ENCODE data around the gene TMEM202. TPM values are rescaled to one million over a fixed set of nuclear protein-coding genes. Genes with fewer than 3 reads are reported as not detected.
"Not testable (repeated sequence)": the region's sequence is repeated elsewhere in the genome, so short reads cannot be mapped to it uniquely, and the experiment has no call there.

The TMEM202 gene
- total and polyA plus RNA-seq, 2 of the 13 experiments (the other 11 are each of a cell fraction or from before 2014, with no cell fraction given): not detected

GRCh38 chr15:72437650-72438316 lies 39.7 kb downstream of the TMEM202 start:
- 3% methylated on average over 1 of the region's 1 CpG for WGBS (ENCODE audit: low lambda C conversion rate)
- Histone ChIP-seq H3K36me3 (replicated peaks in 1 of 2; ENCODE audit: control insufficient read depth in 1 of 2, insufficient read depth in 2 of 2, low read length in 2 of 2) (no peaks in the 10 kb centered on the region), H3K27me3 (ENCODE audit: control insufficient read depth in 1 of 2, insufficient read depth in 2 of 2, low read length in 2 of 2) (no peaks in the 10 kb centered on the region; a peak in 1 of 5 replicates), H4K20me1 (ENCODE audit: insufficient read depth, low read length) (no peaks in the 10 kb centered on the region), H3K79me2 (ENCODE audit: insufficient read depth, low read length) (no peaks in the 10 kb centered on the region), H2AFZ (ENCODE audit: low read length) (no peak overlapping the region), H3K9ac (ENCODE audit: insufficient read depth, low read depth, low read length) (no peak overlapping the region), H3K4me3 (replicated peaks in 1 of 3; ENCODE audit: insufficient read depth in 1 of 3, low read depth in 2 of 3, low read length in 3 of 3) (no peak overlapping the region), H3K9me3 (ENCODE audit: low read length) (peaks cover 12% of the 10 kb centered on the region), H3K4me1 (ENCODE audit: insufficient read depth, low read length) (no peaks in the 10 kb centered on the region), H3K27ac (ENCODE audit: extremely low read length, insufficient read depth, low read length) (no peak overlapping the region), H3K4me2 (ENCODE audit: low read depth, low read length) (no peak overlapping the region)
- ChIA-PET CTCF (ENCODE audit: low intra/inter-chr PET ratio, low total read pairs) (no interaction called here), POLR2A (no interaction called here)
- no peak for DNase-seq (ENCODE audit: low spot score)
- no peak for ATAC-seq
- TF ChIP-seq ZBTB1 (CRISPR knock-in tag; IDR thresholded peaks at IDR 0.05; ENCODE audit: borderline replicate concordance) (no peak), XBP1 (CRISPR knock-in tag; IDR thresholded peaks at IDR 0.05) (no peak), NR1H2 (CRISPR knock-in tag; IDR thresholded peaks at IDR 0.05; ENCODE audit: borderline replicate concordance, low read depth) (no peak), ZBTB44 (CRISPR knock-in tag; IDR thresholded peaks at IDR 0.05) (no peak), KLF15 (CRISPR knock-in tag; IDR thresholded peaks at IDR 0.05; ENCODE audit: borderline replicate concordance) (no peak), ZNF136 (CRISPR knock-in tag; IDR thresholded peaks at IDR 0.05; ENCODE audit: low read depth) (0 out of 2 replicates have a peak, but pooled peaks have one; percentile 35)
- no peak for FAIRE-seq
- in situ Hi-C loops (cut with HindIII; ENCODE audit: extremely low pct_ligation_motif_present, low pct_unique_long_range_greater_than_20kb): no loop called here
- no TSS peak for BruUV-seq (replicated peaks)
- intact Hi-C loops (cut with micrococcal nuclease; ENCODE audit: unreplicated experiment): no loop called here

GRCh38 chr15:72442848-72443247 lies 44.7 kb downstream of the TMEM202 start:
- POLR2A ChIA-PET; H3K9ac ChIP-seq (ENCODE audit: insufficient read depth, low read depth, low read length); ATAC-seq: not testable (repeated sequence)

More at GRCh38 chr15:72442848-72443247, 44.7 kb downstream of the TMEM202 start:
- WGBS (ENCODE audit: low lambda C conversion rate): 60% methylated on average over 5 of the region's 5 CpGs
- H3K36me3 ChIP-seq (replicated peaks in 1 of 2; ENCODE audit: control insufficient read depth in 1 of 2, insufficient read depth in 2 of 2, low read length in 2 of 2); CTCF ChIA-PET (ENCODE audit: low intra/inter-chr PET ratio, low total read pairs); H3K4me2 ChIP-seq (ENCODE audit: low read depth, low read length); H3K9me3 ChIP-seq (ENCODE audit: low read length); FAIRE-seq; H3K79me2 ChIP-seq (ENCODE audit: insufficient read depth, low read length); H3K27me3 ChIP-seq (ENCODE audit: control insufficient read depth in 1 of 2, insufficient read depth in 2 of 2, low read length in 2 of 2); H3K4me3 ChIP-seq (replicated peaks in 1 of 3; ENCODE audit: insufficient read depth in 1 of 3, low read depth in 2 of 3, low read length in 3 of 3); BruUV-seq (replicated peaks); DNase-seq (ENCODE audit: low spot score); H2AFZ ChIP-seq (ENCODE audit: low read length); H3K4me1 ChIP-seq (ENCODE audit: insufficient read depth, low read length); intact Hi-C loops (cut with micrococcal nuclease; ENCODE audit: unreplicated experiment); H4K20me1 ChIP-seq (ENCODE audit: insufficient read depth, low read length); H3K27ac ChIP-seq (ENCODE audit: extremely low read length, insufficient read depth, low read length); in situ Hi-C loops (cut with HindIII; ENCODE audit: extremely low pct_ligation_motif_present, low pct_unique_long_range_greater_than_20kb): not testable (repeated sequence)

Measured in HepG2 (cell line).